NT2/D1 (cell line): ENCODE results near the gene RAX2.

ENCODE experiments used
- SUZ12 ChIP-seq: IDR thresholded peaks from 2 replicates; pipeline ENCODE4 v1.6.1; 2011; ENCODE audit not compliant: insufficient read length, insufficient read depth; ENCODE audit errors: extremely low read depth
- YY1 ChIP-seq: IDR thresholded peaks from 2 replicates; pipeline ENCODE4 v1.6.1; 2011; ENCODE audit not compliant: insufficient read length, insufficient read depth

GRCh38 chr19:3819989-3820388 lies 48.0 kb upstream of the RAX2 start:
- no peak for TF ChIP-seq SUZ12
- TF ChIP-seq YY1, result no peak
